DOHH2 (cell line): ENCODE data around the gene RRP1B.

Experiments
- CTCF ChIP-seq: fragments of 200-600 bp; sonication (generic); IDR thresholded peaks from one replicate; pipeline ENCODE4 v1.5.1; 2014; ENCODE audit warnings: antibody characterized with exemption, mild to moderate bottlenecking, low read depth, low read length; ENCODE audit not compliant: poor library complexity, severe bottlenecking
- EZH2phosphoT487 ChIP-seq: fragments of 200-600 bp; sonication (generic); IDR thresholded peaks from 2 replicates; pipeline ENCODE4 v1.6.1; 2017; ENCODE audit warnings: borderline replicate concordance, mild to moderate bottlenecking, antibody characterized with exemption, low read length, moderate library complexity, mixed read lengths

GRCh38 chr21:43701936-43702784 lies 42.8 kb downstream of the RRP1B start:
- TF ChIP-seq CTCF (no peak), EZH2phosphoT487 (no peak)
